Choroid plexus epithelial cell (primary cell): Measurements from ENCODE around the gene TNNI2.

ENCODE experiments used
- DNase-seq: peaks from one replicate; pipeline ENCODE4 v3.0.0-alpha.2; 2010; ENCODE audit warnings: low read depth
- H3K4me3 ChIP-seq: 2 replicates; pipeline ENCODE4 v1.5.1; 2011; ENCODE audit warnings: low read depth, mild to moderate bottlenecking, control low read depth, low read length, moderate library complexity
- TF ChIP-seq, protein P1 (sequence below): conservative IDR thresholded peaks from 2 replicates; pipeline ENCODE4 v1.5.1; 2011; ENCODE audit warnings: low read depth, mild to moderate bottlenecking, control low read depth, inconsistent platforms, low read length, moderate library complexity

The TNNI2 gene

DNA sequence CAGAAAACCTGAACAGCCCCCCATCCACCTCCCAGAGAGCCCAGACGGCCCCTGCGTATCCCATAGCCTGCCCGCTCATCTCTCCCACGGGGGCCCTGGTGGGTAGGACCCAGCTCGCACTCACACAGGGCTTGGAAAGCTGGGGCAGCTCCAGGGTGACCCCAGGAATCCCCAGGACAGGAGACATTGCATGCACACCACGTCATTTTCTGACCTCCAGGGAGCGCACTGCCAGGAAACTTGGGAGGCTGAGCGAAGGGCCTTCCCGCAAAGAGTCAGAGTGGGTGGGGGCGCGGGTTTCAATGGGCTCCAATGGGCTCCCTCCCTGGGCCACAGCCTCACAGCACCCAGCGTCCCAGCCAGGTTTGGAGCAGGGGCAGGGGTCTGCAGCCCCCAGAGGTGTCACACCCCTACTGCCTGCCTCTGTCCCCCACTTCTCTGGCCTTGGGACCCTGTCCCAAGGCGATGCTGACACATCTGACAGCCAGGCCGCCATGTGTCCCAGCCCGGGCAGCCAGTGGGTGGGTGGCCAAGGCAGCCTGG, 12.2 kb upstream of the TNNI2 start:
- peak; percentile 75 for DNase-seq

DNA sequence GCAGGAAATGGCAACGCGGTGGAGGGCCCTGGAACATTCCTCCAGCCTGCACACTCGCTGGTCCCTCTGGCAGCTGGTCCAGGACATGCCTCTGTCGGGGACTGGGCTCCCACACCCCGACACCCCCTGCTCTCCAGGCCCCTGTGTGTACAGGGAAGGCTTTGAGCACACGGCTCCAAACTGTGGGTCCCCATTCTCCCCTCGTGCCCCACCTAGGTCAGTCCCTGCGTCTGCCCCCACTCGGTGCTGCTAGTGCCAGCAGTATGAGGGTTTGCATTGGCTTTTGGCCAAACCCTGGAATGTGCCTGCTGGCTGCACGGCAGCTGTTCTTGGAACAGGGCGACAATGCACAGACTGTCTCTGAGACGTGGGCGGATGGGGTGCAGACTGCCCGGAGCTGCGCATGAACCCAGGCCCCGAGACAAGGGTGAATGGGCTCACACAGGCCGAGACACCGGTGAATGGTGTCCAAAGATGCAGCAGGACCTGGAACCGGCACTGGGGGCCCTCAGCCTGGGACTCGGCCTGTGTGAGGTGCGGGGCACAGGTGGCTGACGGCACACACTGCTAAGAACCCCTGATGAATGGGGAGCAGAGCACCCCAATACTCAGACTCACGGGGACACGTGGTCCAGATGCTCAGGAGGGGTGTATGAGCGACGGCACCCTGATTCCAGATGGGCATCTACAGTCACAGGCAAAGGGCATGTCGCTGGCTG, 11.5 kb upstream of the TNNI2 start:
- H3K4me3 ChIP-seq = no peak overlapping the region
- DNase-seq = peak; percentile 64
- TF ChIP-seq, protein P1, sequence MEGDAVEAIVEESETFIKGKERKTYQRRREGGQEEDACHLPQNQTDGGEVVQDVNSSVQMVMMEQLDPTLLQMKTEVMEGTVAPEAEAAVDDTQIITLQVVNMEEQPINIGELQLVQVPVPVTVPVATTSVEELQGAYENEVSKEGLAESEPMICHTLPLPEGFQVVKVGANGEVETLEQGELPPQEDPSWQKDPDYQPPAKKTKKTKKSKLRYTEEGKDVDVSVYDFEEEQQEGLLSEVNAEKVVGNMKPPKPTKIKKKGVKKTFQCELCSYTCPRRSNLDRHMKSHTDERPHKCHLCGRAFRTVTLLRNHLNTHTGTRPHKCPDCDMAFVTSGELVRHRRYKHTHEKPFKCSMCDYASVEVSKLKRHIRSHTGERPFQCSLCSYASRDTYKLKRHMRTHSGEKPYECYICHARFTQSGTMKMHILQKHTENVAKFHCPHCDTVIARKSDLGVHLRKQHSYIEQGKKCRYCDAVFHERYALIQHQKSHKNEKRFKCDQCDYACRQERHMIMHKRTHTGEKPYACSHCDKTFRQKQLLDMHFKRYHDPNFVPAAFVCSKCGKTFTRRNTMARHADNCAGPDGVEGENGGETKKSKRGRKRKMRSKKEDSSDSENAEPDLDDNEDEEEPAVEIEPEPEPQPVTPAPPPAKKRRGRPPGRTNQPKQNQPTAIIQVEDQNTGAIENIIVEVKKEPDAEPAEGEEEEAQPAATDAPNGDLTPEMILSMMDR = peak; percentile 8

More for the DNA sequence above, 12.2 kb upstream of the TNNI2 start:
- H3K4me3 ChIP-seq = no peak overlapping the region
- TF ChIP-seq, protein P1 = peak; percentile 35

DNA sequence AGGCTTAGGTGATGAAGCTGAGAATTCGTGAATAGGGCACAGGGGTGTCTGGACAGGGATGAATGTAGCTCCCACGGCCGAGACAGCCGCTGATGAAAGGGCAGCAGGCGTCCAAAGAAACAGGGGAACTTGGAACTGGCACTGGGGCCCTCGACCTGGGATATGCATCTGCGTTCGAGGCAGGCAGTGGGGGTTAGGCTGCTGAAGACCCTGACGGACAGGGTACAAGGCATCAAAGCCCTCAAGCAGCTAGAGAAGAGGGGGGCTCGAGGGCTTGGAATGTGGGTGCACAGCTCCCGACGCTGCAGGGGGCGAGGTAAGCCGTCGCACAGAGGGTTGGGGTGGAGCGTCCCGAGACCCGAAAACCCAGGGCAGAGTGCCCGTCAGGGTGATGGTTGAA, 10.8 kb upstream of the TNNI2 start:
- TF ChIP-seq, protein P1 = no peak
- DNase-seq = no peak
- H3K4me3 ChIP-seq = no peak overlapping the region

DNA sequence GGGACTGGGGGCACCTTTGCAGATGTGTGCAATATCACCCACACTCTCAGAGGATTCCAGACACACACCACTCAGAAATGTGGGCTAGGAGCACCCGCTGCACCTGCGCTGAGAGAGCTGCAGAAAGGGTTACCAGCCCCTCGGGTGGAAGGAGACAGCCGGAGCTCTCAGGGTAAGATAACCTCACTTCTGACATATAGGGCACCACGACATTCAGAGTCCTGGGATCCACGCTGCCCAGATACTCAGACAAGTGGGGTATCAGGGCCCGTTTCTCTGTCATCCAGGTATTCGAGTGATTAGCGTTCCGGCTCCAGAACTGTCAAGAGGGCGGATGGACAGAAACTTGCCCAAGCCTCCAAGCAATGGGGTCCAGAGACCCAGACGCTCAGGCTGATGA, 10.2 kb upstream of the TNNI2 start:
- DNase-seq = no peak
- TF ChIP-seq, protein P1 = no peak
- no peak overlapping the region for H3K4me3 ChIP-seq

DNA sequence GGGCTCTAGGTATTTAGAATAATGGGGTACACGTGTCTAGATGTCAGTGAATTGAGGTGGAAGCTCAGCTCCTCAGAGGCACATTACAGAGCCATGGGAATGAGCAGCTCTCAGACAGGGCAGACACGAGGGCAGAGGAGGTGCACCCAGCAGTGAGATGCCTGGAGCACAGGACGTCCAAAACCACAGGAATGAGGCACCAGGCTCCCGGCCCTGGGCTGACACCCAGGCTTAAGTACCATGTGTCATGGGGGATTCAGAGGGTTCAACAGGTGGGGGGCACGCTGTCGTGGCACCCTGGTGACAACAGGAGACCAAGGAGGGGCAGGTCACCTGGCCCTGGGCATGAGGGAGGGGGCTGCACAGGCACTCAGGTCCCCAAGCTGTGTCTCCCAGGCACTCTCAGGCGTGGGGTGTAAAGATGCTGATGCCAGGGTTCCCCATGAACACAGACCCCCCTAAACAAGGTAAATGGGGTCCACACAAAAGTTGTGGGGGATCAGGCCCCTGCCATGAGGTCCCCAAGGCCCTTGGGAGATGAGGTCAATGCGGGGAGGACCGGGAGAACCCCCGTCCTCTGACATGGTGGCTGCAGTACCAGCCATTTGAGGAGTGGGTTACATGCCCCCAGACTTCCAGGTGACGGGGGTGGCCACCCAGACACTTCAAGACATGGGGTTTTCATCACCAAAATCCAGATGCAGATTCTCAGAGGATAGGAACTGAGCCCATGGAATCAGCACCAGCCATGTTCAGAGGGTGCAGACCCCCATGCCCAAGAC, 9.6 kb upstream of the TNNI2 start:
- peak; percentile 64 for DNase-seq
- H3K4me3 ChIP-seq = no peak overlapping the region
- TF ChIP-seq, protein P1 = no peak

DNA sequence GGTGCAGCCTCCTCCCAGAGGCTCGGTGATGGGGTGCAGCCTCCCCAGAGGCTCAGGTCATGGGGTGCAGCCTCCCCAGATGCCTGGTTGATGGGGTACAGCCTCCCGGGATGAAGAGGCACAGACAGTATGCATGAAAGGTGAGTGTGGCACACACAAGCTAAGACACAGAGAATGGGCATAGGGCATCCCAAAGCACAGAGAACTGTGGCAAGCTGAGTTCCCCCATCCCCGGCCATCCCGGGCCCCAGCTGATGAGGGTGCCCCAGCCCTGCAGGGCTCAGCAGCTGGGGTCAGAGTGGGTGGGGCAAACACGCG, 8.8 kb upstream of the TNNI2 start:
- DNase-seq = no peak
- TF ChIP-seq, protein P1 = no peak
- H3K4me3 ChIP-seq = no peak overlapping the region
